GM23248 (cell line): ENCODE measurements around the gene BCR.

Experiments used
- EZH2 ChIP-seq: fragments of 200-600 bp; sonication (generic); IDR thresholded peaks from 2 replicates; pipeline ENCODE4 v1.6.1; 2018; ENCODE audit warnings: antibody characterized with exemption, mild to moderate bottlenecking; ENCODE audit not compliant: insufficient read depth, poor library complexity, severe bottlenecking
- EZH2phosphoT487 ChIP-seq: fragments of 200-600 bp; sonication (generic); IDR thresholded peaks from 2 replicates; pipeline ENCODE4 v1.6.1; 2018; ENCODE audit warnings: antibody characterized with exemption, moderate library complexity, mild to moderate bottlenecking, low read depth; ENCODE audit not compliant: insufficient read depth

GRCh38 chr22:23215294-23216241, 35.3 kb downstream of the BCR start:
- TF ChIP-seq EZH2 (no peak), EZH2phosphoT487 (no peak)
